RCC 7860 (cell line): ENCODE data around the gene CASTOR2.
"Not testable (repeated sequence)": the region's sequence is repeated elsewhere in the genome, so short reads cannot be mapped to it uniquely, and the experiment has no call there.

Source experiments
- DNase-seq: peaks from one replicate; pipeline ENCODE4 v3.0.0-alpha.2; 2015; ENCODE audit warnings: low spot score
- FAIRE-seq: peaks from 2 replicates; lab custom pipeline; 2012; peaks lifted over from hg19 to GRCh38; lab: Jason Lieb, UNC

CASTOR2 gene

GRCh38 chr7:75048435-75049379 lies 84.2 kb downstream of the CASTOR2 start:
- no peak for FAIRE-seq
- DNase-seq: no peak

DNA sequence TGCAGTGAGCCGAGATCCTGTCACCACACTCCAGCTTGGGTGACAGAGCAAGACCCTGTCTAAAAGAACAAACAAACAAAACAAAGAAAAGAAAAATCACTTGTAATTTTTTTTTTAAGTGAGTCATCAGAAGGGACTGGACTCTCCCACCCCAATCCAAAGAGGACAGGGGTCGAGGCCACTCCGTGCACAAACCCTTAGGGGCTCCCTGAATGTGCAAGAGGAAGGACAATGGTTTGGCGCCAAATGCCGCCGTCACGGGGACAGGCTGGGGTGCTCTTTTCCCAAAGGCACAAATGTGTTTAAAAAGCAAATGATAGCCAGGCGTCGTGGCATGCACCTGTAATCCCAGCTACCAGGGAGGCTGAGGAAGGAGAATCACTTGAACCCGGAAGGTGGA lies 85.3 kb downstream of the CASTOR2 start:
- no peak for FAIRE-seq
- no peak for DNase-seq

- no peak for DNase-seq
- no peak for FAIRE-seq
These were observed 86.0 kb downstream of the CASTOR2 start for GRCh38 chr7:75050501-75050900.

DNA sequence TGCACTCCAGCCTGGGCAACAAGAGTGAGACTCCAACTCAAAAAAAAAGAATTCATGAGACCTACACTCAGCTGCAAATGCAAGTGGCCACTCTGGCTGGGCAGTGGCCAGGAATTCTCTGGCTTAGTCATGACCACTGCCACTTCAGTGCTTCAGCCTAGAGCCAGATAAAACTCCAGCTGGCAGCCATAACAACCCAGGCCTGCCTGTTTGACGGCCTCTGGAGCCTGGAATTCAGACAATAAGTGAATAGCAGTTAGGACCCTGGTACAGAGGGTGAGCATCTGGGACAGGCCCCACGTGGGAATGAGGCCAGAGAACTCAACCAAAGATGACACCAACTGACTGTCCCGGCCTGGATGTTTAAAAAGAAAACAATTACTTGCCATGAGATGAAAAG lies 90.2 kb downstream of the CASTOR2 start:
- FAIRE-seq (no peak), DNase-seq (peak; percentile 41)

- FAIRE-seq (no peak), DNase-seq (no peak)
These were observed 90.7 kb downstream of the CASTOR2 start for GRCh38 chr7:75055155-75055554.

GRCh38 chr7:75055830-75056772 lies 91.6 kb downstream of the CASTOR2 start:
- FAIRE-seq (no peak), DNase-seq (no peak)

- DNase-seq: no peak
- no peak for FAIRE-seq
These were observed 93.9 kb downstream of the CASTOR2 start for GRCh38 chr7:75058406-75058805.

DNA sequence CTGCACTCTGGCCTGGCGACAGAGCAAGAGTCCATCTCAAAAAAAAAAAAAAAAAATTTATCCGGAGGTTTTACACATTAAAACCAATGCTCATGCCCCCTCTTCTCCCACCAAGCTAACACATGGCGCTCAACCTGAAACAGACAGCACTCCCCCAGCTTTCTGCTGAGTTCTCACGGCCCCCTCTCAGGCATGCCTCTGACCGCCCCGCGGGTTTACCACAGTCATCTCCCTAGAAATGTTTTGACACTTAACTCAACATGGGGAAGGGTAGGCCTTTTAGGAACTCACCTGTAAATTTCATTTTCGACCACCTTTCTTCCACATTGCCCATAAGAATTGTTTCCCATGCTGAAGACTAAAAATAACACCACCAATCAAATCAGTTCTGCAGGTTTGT lies 99.8 kb downstream of the CASTOR2 start:
- FAIRE-seq (no peak), DNase-seq (no peak)

DNA sequence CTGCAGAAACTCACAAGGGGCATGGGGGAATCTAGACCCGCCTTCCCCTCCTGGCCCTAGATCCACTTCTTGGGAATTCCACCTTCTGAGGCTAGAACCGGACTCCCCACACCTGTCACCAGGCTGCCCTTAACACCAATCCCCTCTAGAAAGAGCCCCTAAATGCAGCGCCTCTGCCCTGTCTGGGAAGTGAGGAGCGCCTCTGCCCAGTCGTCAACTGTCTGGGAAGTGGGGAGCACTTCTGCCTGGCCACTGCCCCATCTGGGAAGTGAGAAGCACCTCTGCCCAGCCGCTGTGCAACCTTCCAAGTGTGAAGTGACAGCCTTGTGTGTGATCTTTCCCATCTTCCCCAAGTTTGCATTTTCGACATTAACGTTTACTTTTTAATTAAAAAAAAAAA lies 100.3 kb downstream of the CASTOR2 start:
- no peak for DNase-seq
- FAIRE-seq: no peak

- FAIRE-seq: no peak
- DNase-seq: no peak
These were observed 102.0 kb downstream of the CASTOR2 start for GRCh38 chr7:75066521-75066920.

GRCh38 chr7:75072981-75073283 lies 108.4 kb downstream of the CASTOR2 start:
- DNase-seq (peak; percentile 21), FAIRE-seq (no peak)

GRCh38 chr7:75074262-75074641 lies 109.7 kb downstream of the CASTOR2 start:
- FAIRE-seq, DNase-seq: not testable (repeated sequence)
